ENCODE data around the gene CCDC88A. TPM values are rescaled to one million over a fixed set of nuclear protein-coding genes. Genes with fewer than 3 reads are reported as not detected.
A peak's percentile ranks its signal among the peaks of the same experiment; 100 is the strongest.

CCDC88A gene
- polyA plus RNA-seq, 2 of the 4 experiments (the other 2 are of a cell fraction) = 21.3 to 77.8 TPM

DNA sequence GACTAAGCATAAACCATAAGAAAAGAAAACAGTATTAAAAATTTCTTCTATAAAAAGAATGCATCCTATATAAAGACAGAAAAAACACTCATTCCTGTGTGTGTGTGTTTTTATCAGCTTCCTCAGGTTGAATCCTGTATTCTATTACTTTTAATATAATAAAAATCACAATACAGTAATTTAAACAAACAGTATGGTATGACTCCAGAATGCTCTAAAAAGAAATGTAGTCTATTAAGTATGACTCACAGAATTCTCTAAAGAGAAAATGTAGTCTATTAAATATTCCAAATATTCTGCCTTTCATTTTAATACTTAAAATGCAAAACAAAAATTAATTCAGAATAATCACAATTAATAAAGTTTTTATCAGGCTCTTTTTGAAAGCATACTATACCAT is 19.8 kb downstream of the CCDC88A start:
- POLR2A ChIA-PET = no interaction called here

DNA sequence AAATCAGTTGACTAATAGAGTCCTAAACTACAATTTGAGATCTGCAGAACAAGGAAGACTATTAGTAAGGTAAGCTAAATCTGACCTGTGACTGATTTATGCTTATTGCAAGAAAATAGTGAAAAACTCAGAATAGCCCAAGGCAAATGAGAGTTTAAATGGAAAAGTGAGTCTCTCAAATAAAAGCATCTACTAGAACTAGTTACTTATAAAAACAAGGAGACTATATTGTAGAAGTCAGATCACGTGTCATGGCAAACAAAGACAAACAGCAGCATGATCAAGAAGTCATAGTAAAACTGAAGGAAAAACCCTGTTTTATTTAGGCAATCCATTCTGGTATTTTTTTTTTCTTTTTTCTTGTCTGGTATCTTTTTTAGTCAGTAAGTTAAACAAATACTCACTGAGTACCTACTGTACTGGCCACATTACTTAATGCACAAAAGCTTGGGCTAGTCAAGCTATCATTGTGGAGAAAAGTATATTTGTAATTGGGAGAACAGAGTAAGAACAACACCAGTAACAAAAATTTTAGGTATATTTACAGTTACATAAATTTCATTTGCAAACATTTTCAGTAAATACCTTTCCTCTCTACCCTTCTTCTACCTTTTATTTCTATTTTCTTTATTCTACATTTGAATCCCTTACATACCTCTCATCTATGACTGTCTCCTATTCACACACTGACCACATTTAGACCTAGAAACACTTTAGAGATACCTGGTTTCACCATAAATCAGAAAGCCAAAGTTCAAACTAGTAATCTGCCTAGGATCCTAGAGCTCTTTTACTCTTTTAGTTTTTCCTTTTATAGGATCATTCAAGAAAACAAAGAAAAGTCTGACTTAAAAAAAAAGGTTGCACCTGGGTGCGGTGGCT is 23.7 kb downstream of the CCDC88A start:
- Histone ChIP-seq H3K4me3 (no peak overlapping the region), H3K4me1 (peaks cover 13% of the 10 kb centered on the region; the same call in 2 of the 3 replicates), H3K27ac (no peak overlapping the region), H3K9me3 (peaks cover 8% of the 10 kb centered on the region; the same call in 2 of the 3 replicates), H3K4me2 (no peak overlapping the region)
- 84% methylated on average over 2 of the region's 2 CpGs for whole genome bisulfite sequencing (ENCODE audit: missing lambda C conversion rate)
- DNase-seq (ENCODE audit: low read depth in 1 of 2, low spot score in 1 of 2) (no peak), FAIRE-seq (peak; percentile 74), ATAC-seq (no peak)
- TF ChIP-seq, protein P1, sequence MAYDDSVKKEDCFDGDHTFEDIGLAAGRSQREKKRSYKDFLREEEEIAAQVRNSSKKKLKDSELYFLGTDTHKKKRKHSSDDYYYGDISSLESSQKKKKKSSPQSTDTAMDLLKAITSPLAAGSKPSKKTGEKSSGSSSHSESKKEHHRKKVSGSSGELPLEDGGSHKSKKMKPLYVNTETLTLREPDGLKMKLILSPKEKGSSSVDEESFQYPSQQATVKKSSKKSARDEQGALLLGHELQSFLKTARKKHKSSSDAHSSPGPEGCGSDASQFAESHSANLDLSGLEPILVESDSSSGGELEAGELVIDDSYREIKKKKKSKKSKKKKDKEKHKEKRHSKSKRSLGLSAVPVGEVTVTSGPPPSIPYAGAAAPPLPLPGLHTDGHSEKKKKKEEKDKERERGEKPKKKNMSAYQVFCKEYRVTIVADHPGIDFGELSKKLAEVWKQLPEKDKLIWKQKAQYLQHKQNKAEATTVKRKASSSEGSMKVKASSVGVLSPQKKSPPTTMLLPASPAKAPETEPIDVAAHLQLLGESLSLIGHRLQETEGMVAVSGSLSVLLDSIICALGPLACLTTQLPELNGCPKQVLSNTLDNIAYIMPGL (CRISPR knock-in tag; IDR thresholded peaks at IDR 0.05; ENCODE audit: borderline replicate concordance) = no peak
- no peak for TF ChIP-seq CBX8 (IDR thresholded peaks at IDR 0.05)
- no peak for TF ChIP-seq ZNF302 (CRISPR knock-in tag; IDR thresholded peaks at IDR 0.05)
- POLR2A ChIA-PET = no interaction called here
- CTCF ChIA-PET = interaction anchor here (1.3 kb wide), 1 partner anchor 15 kb away, joined by 4 read pairs; no protein-coding TSS in a partner anchor

More for the DNA sequence above, 19.8 kb downstream of the CCDC88A start:
- Histone ChIP-seq H3K4me2 (no peak overlapping the region), H3K9me3 (no peaks in the 10 kb centered on the region), H3K27ac (no peak overlapping the region), H3K4me3 (no peak overlapping the region), H3K4me1 (peaks cover 16% of the 10 kb centered on the region; the same call in 2 of the 3 replicates)
- ATAC-seq (no peak), FAIRE-seq (peak; percentile 76), DNase-seq (ENCODE audit: low read depth in 1 of 2, low spot score in 1 of 2) (no peak)
- CTCF ChIA-PET = interaction anchor here (0.6 to 1.5 kb wide), 5 partner anchors 17 to 397 kb away, joined by 3 to 4 read pairs (median 3); no protein-coding TSS in a partner anchor
- no peak for TF ChIP-seq HOXA7 (CRISPR knock-in tag; IDR thresholded peaks at IDR 0.05)
- TF ChIP-seq EHF (CRISPR knock-in tag; IDR thresholded peaks at IDR 0.05) = no peak
- no peak for TF ChIP-seq SMC3 (IDR thresholded peaks at IDR 0.05)
- TF ChIP-seq ZSCAN20 (CRISPR knock-in tag; IDR thresholded peaks at IDR 0.05) = no peak
- no peak for TF ChIP-seq ESRRA (IDR thresholded peaks at IDR 0.05; ENCODE audit: borderline replicate concordance, low read length)
- TF ChIP-seq ZC3H11A (IDR thresholded peaks at IDR 0.05) = no peak
- TF ChIP-seq FOSB (CRISPR knock-in tag; IDR thresholded peaks at IDR 0.05) = no peak
- TF ChIP-seq POLR2AphosphoS2 (conservative IDR thresholded peaks at IDR 0.05; ENCODE audit: low read length) = no peak
- TF ChIP-seq, protein P2, sequence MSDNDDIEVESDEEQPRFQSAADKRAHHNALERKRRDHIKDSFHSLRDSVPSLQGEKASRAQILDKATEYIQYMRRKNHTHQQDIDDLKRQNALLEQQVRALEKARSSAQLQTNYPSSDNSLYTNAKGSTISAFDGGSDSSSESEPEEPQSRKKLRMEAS (IDR thresholded peaks at IDR 0.05) = no peak
- TF ChIP-seq CHD4 (IDR thresholded peaks at IDR 0.05; ENCODE audit: borderline replicate concordance) = no peak
- TF ChIP-seq, protein P3, sequence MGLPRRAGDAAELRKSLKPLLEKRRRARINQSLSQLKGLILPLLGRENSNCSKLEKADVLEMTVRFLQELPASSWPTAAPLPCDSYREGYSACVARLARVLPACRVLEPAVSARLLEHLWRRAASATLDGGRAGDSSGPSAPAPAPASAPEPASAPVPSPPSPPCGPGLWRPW (IDR thresholded peaks at IDR 0.05) = no peak

DNA sequence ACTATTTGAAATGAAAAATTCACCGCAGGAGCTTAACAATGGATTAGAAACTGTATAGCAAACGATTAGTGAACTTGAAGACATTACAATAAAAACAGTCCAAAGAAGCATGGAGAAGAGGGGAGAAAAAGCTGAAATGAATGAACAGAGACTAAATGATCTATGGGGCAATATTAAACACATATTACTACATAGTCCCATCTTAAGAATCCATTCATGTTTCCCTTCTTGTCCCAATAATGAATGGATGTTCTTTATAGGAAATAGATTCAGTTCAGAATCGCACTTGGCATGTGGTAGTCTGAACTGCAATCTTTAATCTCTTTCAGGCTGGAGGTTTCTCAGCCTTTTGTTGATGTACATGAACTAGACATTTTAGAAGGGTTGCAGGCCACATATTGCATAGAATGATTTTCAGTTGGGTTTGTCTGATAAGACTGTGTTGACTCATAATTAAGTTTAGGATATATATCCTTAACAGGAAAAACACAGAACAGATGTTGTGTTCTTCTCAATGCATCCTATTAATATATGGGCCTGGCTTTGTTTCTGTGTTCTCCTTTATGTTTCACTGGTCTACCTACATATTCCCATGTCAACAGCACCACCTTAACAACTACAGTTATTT is 27.9 kb downstream of the CCDC88A start:
- CTCF ChIA-PET = interaction anchor here (1.1 to 1.4 kb wide), 3 partner anchors 11 to 77 kb away, joined by 3 to 4 read pairs (median 3); no protein-coding TSS in a partner anchor
- Histone ChIP-seq H3K9me3 (peaks cover 11% of the 10 kb centered on the region; the same call in 2 of the 3 replicates), H3K27ac (no peak overlapping the region), H3K4me2 (no peak overlapping the region), H3K4me3 (no peak overlapping the region), H3K4me1 (no peaks in the 10 kb centered on the region)
- DNase-seq (ENCODE audit: low read depth in 1 of 2, low spot score in 1 of 2) (no peak), FAIRE-seq (peak; percentile 7), ATAC-seq (no peak)
- WGBS (ENCODE audit: missing lambda C conversion rate) = 93% methylated on average over 3 of the region's 3 CpGs
- POLR2A ChIA-PET = no interaction called here
- TF ChIP-seq CBX2 (IDR thresholded peaks at IDR 0.05; ENCODE audit: borderline replicate concordance, low read depth) (no peak), TFCP2L1 (CRISPR knock-in tag; IDR thresholded peaks at IDR 0.05) (no peak), FOXS1 (CRISPR knock-in tag; IDR thresholded peaks at IDR 0.05) (no peak), POLR2A (IDR thresholded peaks at IDR 0.05; ENCODE audit: low read length) (no peak), HEYL (CRISPR knock-in tag; IDR thresholded peaks at IDR 0.05) (no peak), NPAS2 (CRISPR knock-in tag; IDR thresholded peaks at IDR 0.05; ENCODE audit: borderline replicate concordance) (no peak), MAFK (IDR thresholded peaks at IDR 0.05; ENCODE audit: partially characterized antibody) (no peak), PHF8 (IDR thresholded peaks at IDR 0.05; ENCODE audit: borderline replicate concordance, low read depth) (no peak), JUN (IDR thresholded peaks at IDR 0.05) (no peak), ZSCAN20 (CRISPR knock-in tag; IDR thresholded peaks at IDR 0.05) (no peak), RCOR1 (IDR thresholded peaks at IDR 0.05; ENCODE audit: low read depth, low read length) (no peak), GATA3 (IDR thresholded peaks at IDR 0.05; ENCODE audit: borderline replicate concordance) (no peak)
- TF ChIP-seq, protein P4, sequence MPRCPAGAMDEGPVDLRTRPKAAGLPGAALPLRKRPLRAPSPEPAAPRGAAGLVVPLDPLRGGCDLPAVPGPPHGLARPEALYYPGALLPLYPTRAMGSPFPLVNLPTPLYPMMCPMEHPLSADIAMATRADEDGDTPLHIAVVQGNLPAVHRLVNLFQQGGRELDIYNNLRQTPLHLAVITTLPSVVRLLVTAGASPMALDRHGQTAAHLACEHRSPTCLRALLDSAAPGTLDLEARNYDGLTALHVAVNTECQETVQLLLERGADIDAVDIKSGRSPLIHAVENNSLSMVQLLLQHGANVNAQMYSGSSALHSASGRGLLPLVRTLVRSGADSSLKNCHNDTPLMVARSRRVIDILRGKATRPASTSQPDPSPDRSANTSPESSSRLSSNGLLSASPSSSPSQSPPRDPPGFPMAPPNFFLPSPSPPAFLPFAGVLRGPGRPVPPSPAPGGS (IDR thresholded peaks at IDR 0.05) = no peak
- TF ChIP-seq, protein P5, sequence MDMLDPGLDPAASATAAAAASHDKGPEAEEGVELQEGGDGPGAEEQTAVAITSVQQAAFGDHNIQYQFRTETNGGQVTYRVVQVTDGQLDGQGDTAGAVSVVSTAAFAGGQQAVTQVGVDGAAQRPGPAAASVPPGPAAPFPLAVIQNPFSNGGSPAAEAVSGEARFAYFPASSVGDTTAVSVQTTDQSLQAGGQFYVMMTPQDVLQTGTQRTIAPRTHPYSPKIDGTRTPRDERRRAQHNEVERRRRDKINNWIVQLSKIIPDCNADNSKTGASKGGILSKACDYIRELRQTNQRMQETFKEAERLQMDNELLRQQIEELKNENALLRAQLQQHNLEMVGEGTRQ (IDR thresholded peaks at IDR 0.05) = no peak
- TF ChIP-seq, protein P6, sequence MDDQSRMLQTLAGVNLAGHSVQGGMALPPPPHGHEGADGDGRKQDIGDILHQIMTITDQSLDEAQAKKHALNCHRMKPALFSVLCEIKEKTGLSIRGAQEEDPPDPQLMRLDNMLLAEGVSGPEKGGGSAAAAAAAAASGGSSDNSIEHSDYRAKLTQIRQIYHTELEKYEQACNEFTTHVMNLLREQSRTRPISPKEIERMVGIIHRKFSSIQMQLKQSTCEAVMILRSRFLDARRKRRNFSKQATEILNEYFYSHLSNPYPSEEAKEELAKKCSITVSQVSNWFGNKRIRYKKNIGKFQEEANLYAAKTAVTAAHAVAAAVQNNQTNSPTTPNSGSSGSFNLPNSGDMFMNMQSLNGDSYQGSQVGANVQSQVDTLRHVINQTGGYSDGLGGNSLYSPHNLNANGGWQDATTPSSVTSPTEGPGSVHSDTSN (IDR thresholded peaks at IDR 0.05) = no peak
